Fibroblast of lung (primary cell): ENCODE measurements around the gene FLACC1. TPM values are rescaled to one million over a fixed set of nuclear protein-coding genes. Genes with fewer than 3 reads are reported as not detected.

ENCODE experiments used
- DNase-seq, 2 donors: peaks; one replicate each; pipeline versions ENCODE4 v3.0.0 to v3.0.0-alpha.2; 2010; ENCODE audit warnings: low read depth in 2 of 2
- H2AFZ ChIP-seq: 2 replicates; pipeline ENCODE4 v1.5.1; 2012; ENCODE audit warnings: low read length, control low read depth, inconsistent platforms
- H3K27ac ChIP-seq: 2 replicates; pipeline ENCODE4 v1.5.1; 2011; ENCODE audit warnings: low read length, control low read depth; ENCODE audit not compliant: insufficient read depth
- H3K27me3 ChIP-seq: 2 replicates; pipeline ENCODE4 v1.5.1; 2011; ENCODE audit warnings: mild to moderate bottlenecking, low read length; ENCODE audit not compliant: control insufficient read depth, insufficient read depth
- H3K36me3 ChIP-seq: 2 replicates; pipeline ENCODE4 v1.5.1; 2011; ENCODE audit warnings: low read length; ENCODE audit not compliant: control insufficient read depth, insufficient read depth
- H3K4me1 ChIP-seq: 2 replicates; pipeline ENCODE4 v1.5.1; 2011; ENCODE audit warnings: low read length; ENCODE audit not compliant: control insufficient read depth, insufficient read depth; ENCODE audit errors: extremely low read depth
- H3K4me2 ChIP-seq: 2 replicates; pipeline ENCODE4 v1.5.1; 2011; ENCODE audit warnings: low read length, control low read depth; ENCODE audit not compliant: insufficient read depth; ENCODE audit errors: extremely low read depth
- H3K4me3 ChIP-seq, 4 experiments: fragments of 200-600 bp in 1 of 4; sonication (generic) in 1 of 4; replicated peaks in 1 of 4; 2 replicates each; pipeline ENCODE4 v1.5.1; 2011 to 2016; ENCODE audit warnings: low read length in 4 of 4, low read depth in 3 of 4, mild to moderate bottlenecking in 3 of 4, control low read depth in 2 of 4, inconsistent platforms in 1 of 4, mixed read lengths in 1 of 4; ENCODE audit not compliant: insufficient read depth in 1 of 4; ENCODE audit errors: control extremely low read depth in 1 of 4
- H3K79me2 ChIP-seq: 2 replicates; pipeline ENCODE4 v1.5.1; 2012; ENCODE audit warnings: mild to moderate bottlenecking, low read length, inconsistent platforms; ENCODE audit not compliant: control insufficient read depth, insufficient read depth
- H3K9ac ChIP-seq: 2 replicates; pipeline ENCODE4 v1.5.1; 2011; ENCODE audit warnings: mild to moderate bottlenecking, low read length, control low read depth; ENCODE audit not compliant: insufficient read depth
- H3K9me3 ChIP-seq: 2 replicates; pipeline ENCODE4 v1.5.1; 2012; ENCODE audit warnings: low read depth, low read length; ENCODE audit not compliant: control insufficient read depth, insufficient read depth
- H4K20me1 ChIP-seq: 2 replicates; pipeline ENCODE4 v1.5.1; 2011; ENCODE audit warnings: low read length; ENCODE audit not compliant: control insufficient read depth, insufficient read depth; ENCODE audit errors: extremely low read depth
- CTCF ChIP-seq, 2 donors: IDR thresholded peaks in 1 of 2; conservative IDR thresholded peaks in 1 of 2; 1 replicate in 1 of 2; 2 replicates in 1 of 2; pipeline ENCODE4 v1.5.1; 2011 to 2012; ENCODE audit warnings: low read length in 2 of 2, control low read depth in 1 of 2, inconsistent platforms in 1 of 2, low read depth in 1 of 2, mild to moderate bottlenecking in 1 of 2
- EZH2 ChIP-seq: IDR thresholded peaks from 2 replicates; pipeline ENCODE4 v1.5.1; 2012; ENCODE audit warnings: low read length, control low read depth, mild to moderate bottlenecking; ENCODE audit errors: missing control alignments
- polyA plus RNA-seq, 2 donors: library from polyadenylated mRNA; depleted of rRNA in 1 of 2; stranded (reverse) in 1 of 2; unstranded in 1 of 2; fragments of >200 nt; gene quantifications; 2 replicates each; pipeline ENCODE4 v1.2.1, GENCODE V29; 2011 to 2012; ENCODE audit warnings: missing spikeins in 1 of 2
- total RNA-seq: library from RNA; depleted of rRNA; stranded (reverse); fragments of >200 nt; gene quantifications from 2 replicates; pipeline ENCODE4 v1.2.1, GENCODE V29; 2014

Gene FLACC1
- total and polyA plus RNA-seq, 2 donors (not counting 1 experiment from before 2014, with no cell fraction given) = 0.56 to 1.3 TPM

GRCh38 chr2:201343559-201343958 is 13.6 kb downstream of the FLACC1 start:
- H3K4me1 ChIP-seq = no peaks in the 10 kb centered on the region

DNA sequence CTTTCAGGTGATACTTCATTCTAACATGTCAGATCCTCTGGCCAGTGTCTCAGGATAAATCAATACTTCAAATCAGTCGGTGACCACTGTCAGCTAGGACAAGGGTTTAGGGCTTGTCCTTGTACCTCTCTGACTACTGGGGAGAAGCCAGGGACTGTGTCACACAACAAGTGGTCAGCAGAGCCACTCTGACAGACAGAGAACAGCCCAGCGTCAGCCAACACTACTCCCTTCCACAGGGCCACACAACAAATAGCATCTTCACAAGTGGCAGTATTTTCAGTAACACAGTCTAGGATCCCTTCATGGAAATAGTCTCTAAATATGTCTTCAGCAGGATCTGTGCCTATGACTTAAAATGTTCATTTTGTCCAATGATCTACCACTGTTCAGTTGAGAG is 14.2 kb downstream of the FLACC1 start:
- Histone ChIP-seq H2AFZ (no peak overlapping the region), H3K27me3 (no peaks in the 10 kb centered on the region), H3K4me2 (no peak overlapping the region), H3K4me3 (no peak overlapping the region), H4K20me1 (no peaks in the 10 kb centered on the region), H3K9ac (no peak overlapping the region), H3K36me3 (peaks cover 2% of the 10 kb centered on the region), H3K9me3 (no peaks in the 10 kb centered on the region), H3K79me2 (no peaks in the 10 kb centered on the region), H3K27ac (no peak overlapping the region), H3K4me1 (no peaks in the 10 kb centered on the region)
- no peak for DNase-seq
- TF ChIP-seq CTCF (conservative IDR thresholded peaks at IDR 0.05 in 1 of 2, IDR thresholded peaks at IDR 0.05 in 1 of 2; ENCODE audit: low read depth in 1 of 2, low read length in 2 of 2) = no peak
- TF ChIP-seq EZH2 = no peak

More at GRCh38 chr2:201343559-201343958, 13.6 kb downstream of the FLACC1 start:
- H3K9me3 ChIP-seq = no peaks in the 10 kb centered on the region
- no peak overlapping the region for H3K4me3 ChIP-seq
- no peak for TF ChIP-seq CTCF (conservative IDR thresholded peaks at IDR 0.05 in 1 of 2, IDR thresholded peaks at IDR 0.05 in 1 of 2; ENCODE audit: low read depth in 1 of 2, low read length in 2 of 2)
- no peak for TF ChIP-seq EZH2
- no peak overlapping the region for H3K4me2 ChIP-seq
- no peak overlapping the region for H3K9ac ChIP-seq
- H2AFZ ChIP-seq = no peak overlapping the region
- no peaks in the 10 kb centered on the region for H4K20me1 ChIP-seq
- no peak for DNase-seq
- peaks cover 2% of the 10 kb centered on the region for H3K36me3 ChIP-seq
- H3K27ac ChIP-seq = no peak overlapping the region
- no peaks in the 10 kb centered on the region for H3K27me3 ChIP-seq
- H3K79me2 ChIP-seq = no peaks in the 10 kb centered on the region

- H3K27ac ChIP-seq = no peak overlapping the region
- H3K9me3 ChIP-seq = no peaks in the 10 kb centered on the region
- H3K79me2 ChIP-seq = no peaks in the 10 kb centered on the region
- H3K4me3 ChIP-seq = no peak overlapping the region
- H3K9ac ChIP-seq = no peak overlapping the region
- no peak for DNase-seq
- H4K20me1 ChIP-seq = no peaks in the 10 kb centered on the region
- H3K4me1 ChIP-seq = no peaks in the 10 kb centered on the region
- no peak overlapping the region for H3K4me2 ChIP-seq
- H3K27me3 ChIP-seq = no peaks in the 10 kb centered on the region
- H3K36me3 ChIP-seq = no peaks in the 10 kb centered on the region
- no peak overlapping the region for H2AFZ ChIP-seq
- TF ChIP-seq EZH2 = no peak
- TF ChIP-seq CTCF (conservative IDR thresholded peaks at IDR 0.05 in 1 of 2, IDR thresholded peaks at IDR 0.05 in 1 of 2; ENCODE audit: low read depth in 1 of 2, low read length in 2 of 2) = no peak
Measured at GRCh38 chr2:201329409-201329808, 27.7 kb downstream of the FLACC1 start.
